Neural progenitor cell (in vitro differentiated cells): Measurements from ENCODE around the gene PC.

Experiments used
- EZH2 ChIP-seq: fragments of 200-600 bp; sonication (generic); IDR thresholded peaks from 2 replicates; pipeline ENCODE4 v1.6.1; 2017; ENCODE audit warnings: antibody characterized with exemption, mild to moderate bottlenecking, moderate library complexity
- TF ChIP-seq, protein P1 (sequence below): fragments of 200-600 bp; sonication (generic); IDR thresholded peaks from 2 replicates; pipeline ENCODE4 v1.5.1; 2017; ENCODE audit warnings: antibody characterized with exemption, mild to moderate bottlenecking

DNA sequence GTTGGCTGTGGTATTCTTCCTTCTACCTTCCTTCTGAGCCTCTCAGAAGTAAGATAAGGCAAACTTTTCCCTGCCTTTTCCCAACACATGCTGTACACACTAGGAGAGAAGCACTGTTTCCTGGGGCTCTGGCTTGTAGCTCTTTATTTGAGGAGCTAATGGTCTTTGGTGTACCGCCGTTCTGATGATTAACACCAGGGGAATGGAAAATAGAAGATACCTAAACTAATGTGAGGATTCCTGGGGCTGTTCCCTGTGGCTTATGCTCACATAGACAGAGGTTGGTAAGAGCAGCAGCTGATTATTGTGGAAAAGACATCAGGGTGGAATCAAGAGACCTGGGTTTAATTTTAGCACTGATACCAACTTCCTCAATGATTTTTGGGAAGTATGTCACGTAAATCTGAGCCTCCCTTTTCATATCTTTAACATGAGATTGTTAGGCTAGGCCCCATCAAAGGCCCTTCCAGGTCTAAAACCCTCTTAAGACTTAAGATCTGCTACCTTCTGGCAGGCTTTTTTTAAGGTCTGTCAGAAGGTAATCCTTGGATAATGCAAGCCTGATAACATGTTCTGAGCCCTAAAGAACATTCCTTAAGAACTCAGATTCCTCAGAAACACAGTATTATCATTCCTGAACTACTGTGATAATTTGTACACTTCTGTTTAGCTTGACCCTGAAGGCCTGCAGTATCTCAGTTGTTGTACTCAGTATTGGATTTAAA, 139.8 kb downstream of the PC start:
- TF ChIP-seq, protein P1, sequence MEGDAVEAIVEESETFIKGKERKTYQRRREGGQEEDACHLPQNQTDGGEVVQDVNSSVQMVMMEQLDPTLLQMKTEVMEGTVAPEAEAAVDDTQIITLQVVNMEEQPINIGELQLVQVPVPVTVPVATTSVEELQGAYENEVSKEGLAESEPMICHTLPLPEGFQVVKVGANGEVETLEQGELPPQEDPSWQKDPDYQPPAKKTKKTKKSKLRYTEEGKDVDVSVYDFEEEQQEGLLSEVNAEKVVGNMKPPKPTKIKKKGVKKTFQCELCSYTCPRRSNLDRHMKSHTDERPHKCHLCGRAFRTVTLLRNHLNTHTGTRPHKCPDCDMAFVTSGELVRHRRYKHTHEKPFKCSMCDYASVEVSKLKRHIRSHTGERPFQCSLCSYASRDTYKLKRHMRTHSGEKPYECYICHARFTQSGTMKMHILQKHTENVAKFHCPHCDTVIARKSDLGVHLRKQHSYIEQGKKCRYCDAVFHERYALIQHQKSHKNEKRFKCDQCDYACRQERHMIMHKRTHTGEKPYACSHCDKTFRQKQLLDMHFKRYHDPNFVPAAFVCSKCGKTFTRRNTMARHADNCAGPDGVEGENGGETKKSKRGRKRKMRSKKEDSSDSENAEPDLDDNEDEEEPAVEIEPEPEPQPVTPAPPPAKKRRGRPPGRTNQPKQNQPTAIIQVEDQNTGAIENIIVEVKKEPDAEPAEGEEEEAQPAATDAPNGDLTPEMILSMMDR = no peak
- no peak for TF ChIP-seq EZH2
